Measurements from ENCODE around the gene PTPN7. TPM values are rescaled to one million over a fixed set of nuclear protein-coding genes. Genes with fewer than 3 reads are reported as not detected.
"Not testable (repeated sequence)": the region's sequence is repeated elsewhere in the genome, so short reads cannot be mapped to it uniquely, and the experiment has no call there.

PTPN7 gene
- total RNA-seq, 1 donor from 2014 or later, result not detected

- H3K27me3 Mint-ChIP-seq, result peaks cover 28% of the 10 kb centered on the region
- no peak overlapping the region for H3K4me3 Mint-ChIP-seq (ENCODE audit: low read depth)
- H3K9me3 Mint-ChIP-seq (ENCODE audit: low read depth), result no peaks in the 10 kb centered on the region
- no peak overlapping the region for H3K27ac Mint-ChIP-seq
- TF ChIP-seq CTCF (IDR thresholded peaks at IDR 0.05; ENCODE audit: unreplicated experiment), result no peak
- peaks cover 3% of the 10 kb centered on the region for H3K4me1 Mint-ChIP-seq (ENCODE audit: low read depth)
- H3K36me3 Mint-ChIP-seq (ENCODE audit: insufficient read depth), result no peaks in the 10 kb centered on the region
- no peak for DNase-seq (ENCODE audit: low spot score, unreplicated experiment)
Measured at GRCh38 chr1:202150187-202150586, 10.2 kb downstream of the PTPN7 start.

- H3K27ac Mint-ChIP-seq, result no peak overlapping the region
- no peak overlapping the region for H3K4me3 Mint-ChIP-seq (ENCODE audit: low read depth)
- H3K27me3 Mint-ChIP-seq, result peaks cover 27% of the 10 kb centered on the region
- TF ChIP-seq CTCF (IDR thresholded peaks at IDR 0.05; ENCODE audit: unreplicated experiment), result no peak
- H3K9me3 Mint-ChIP-seq (ENCODE audit: low read depth), result no peaks in the 10 kb centered on the region
- H3K4me1 Mint-ChIP-seq (ENCODE audit: low read depth), result peaks cover under 1% of the 10 kb centered on the region
- H3K36me3 Mint-ChIP-seq (ENCODE audit: insufficient read depth), result no peaks in the 10 kb centered on the region
- DNase-seq (ENCODE audit: low spot score, unreplicated experiment), result no peak
Measured at GRCh38 chr1:202149566-202149965, 10.8 kb downstream of the PTPN7 start.

- Mint-ChIP-seq H3K27ac (no peak overlapping the region), H3K36me3 (ENCODE audit: insufficient read depth) (no peaks in the 10 kb centered on the region), H3K4me1 (ENCODE audit: low read depth) (peaks cover 3% of the 10 kb centered on the region), H3K9me3 (ENCODE audit: low read depth) (no peaks in the 10 kb centered on the region), H3K4me3 (ENCODE audit: low read depth) (no peak overlapping the region), H3K27me3 (peaks cover 24% of the 10 kb centered on the region)
- DNase-seq (ENCODE audit: low spot score, unreplicated experiment), result no peak
- no peak for TF ChIP-seq CTCF (IDR thresholded peaks at IDR 0.05; ENCODE audit: unreplicated experiment)
Measured at GRCh38 chr1:202148391-202148790, 12.0 kb downstream of the PTPN7 start.

- H3K27ac Mint-ChIP-seq, result no peak overlapping the region
- no peak overlapping the region for H3K4me3 Mint-ChIP-seq (ENCODE audit: low read depth)
- H3K4me1 Mint-ChIP-seq (ENCODE audit: low read depth), result peaks cover 7% of the 10 kb centered on the region
- no peaks in the 10 kb centered on the region for H3K36me3 Mint-ChIP-seq (ENCODE audit: insufficient read depth)
- no peaks in the 10 kb centered on the region for H3K9me3 Mint-ChIP-seq (ENCODE audit: low read depth)
- peaks cover 21% of the 10 kb centered on the region for H3K27me3 Mint-ChIP-seq
- DNase-seq (ENCODE audit: low spot score, unreplicated experiment), result no peak
- no peak for TF ChIP-seq CTCF (IDR thresholded peaks at IDR 0.05; ENCODE audit: unreplicated experiment)
Measured at GRCh38 chr1:202146993-202147392, 13.4 kb downstream of the PTPN7 start.

- TF ChIP-seq CTCF (IDR thresholded peaks at IDR 0.05; ENCODE audit: unreplicated experiment), result no peak
- Mint-ChIP-seq H3K4me3 (ENCODE audit: low read depth) (peak overlapping the region; percentile 11), H3K27ac (no peak overlapping the region), H3K9me3 (ENCODE audit: low read depth) (no peaks in the 10 kb centered on the region), H3K27me3 (peaks cover 21% of the 10 kb centered on the region), H3K4me1 (ENCODE audit: low read depth) (peaks cover 7% of the 10 kb centered on the region), H3K36me3 (ENCODE audit: insufficient read depth) (no peaks in the 10 kb centered on the region)
- DNase-seq (ENCODE audit: low spot score, unreplicated experiment), result no peak
Measured at GRCh38 chr1:202146279-202146678, 14.1 kb downstream of the PTPN7 start.

- DNase-seq (ENCODE audit: low spot score, unreplicated experiment); H3K27ac Mint-ChIP-seq; H3K4me1 Mint-ChIP-seq (ENCODE audit: low read depth); H3K9me3 Mint-ChIP-seq (ENCODE audit: low read depth); H3K36me3 Mint-ChIP-seq (ENCODE audit: insufficient read depth): not testable (repeated sequence)
- Mint-ChIP-seq H3K4me3 (ENCODE audit: low read depth) (peak overlapping the region; percentile 77), H3K27me3 (peaks cover 15% of the 10 kb centered on the region)
Measured at GRCh38 chr1:202145744-202146140, 14.7 kb downstream of the PTPN7 start.

All from progenitor cell of endocrine pancreas (in vitro differentiated cells).